HUES48 (cell line): ENCODE results near the gene MAN1A1.

ENCODE experiments used
- H3K27ac ChIP-seq: one replicate; pipeline ENCODE4 v1.7.0; 2013; ENCODE audit warnings: low read depth, low read length, inconsistent platforms
- H3K27me3 ChIP-seq: 2 replicates; pipeline ENCODE4 v1.6.1; 2013; ENCODE audit warnings: mild to moderate bottlenecking, low read length; ENCODE audit not compliant: control insufficient read depth, insufficient read depth
- H3K36me3 ChIP-seq: 2 replicates; pipeline ENCODE4 v1.6.1; 2013; ENCODE audit warnings: low read length; ENCODE audit not compliant: control insufficient read depth, insufficient read depth
- H3K4me1 ChIP-seq: 2 replicates; pipeline ENCODE4 v1.6.1; 2013; ENCODE audit warnings: mild to moderate bottlenecking, low read length; ENCODE audit not compliant: control insufficient read depth, insufficient read depth
- H3K4me3 ChIP-seq: 2 replicates; pipeline ENCODE4 v1.5.1; 2013; ENCODE audit warnings: mild to moderate bottlenecking, low read depth, low read length
- H3K9ac ChIP-seq: 2 replicates; pipeline ENCODE4 v1.6.1; 2013; ENCODE audit warnings: mild to moderate bottlenecking, low read depth, low read length, moderate library complexity
- H3K9me3 ChIP-seq: 2 replicates; pipeline ENCODE4 v1.6.1; 2013; ENCODE audit warnings: low read length; ENCODE audit not compliant: control insufficient read depth, insufficient read depth

Gene MAN1A1

GRCh38 chr6:119231394-119231793, 118.2 kb downstream of the MAN1A1 start:
- H3K4me3 ChIP-seq, result no peak overlapping the region
- no peaks in the 10 kb centered on the region for H3K4me1 ChIP-seq
- H3K9me3 ChIP-seq, result no peaks in the 10 kb centered on the region
- no peaks in the 10 kb centered on the region for H3K27me3 ChIP-seq
- no peaks in the 10 kb centered on the region for H3K36me3 ChIP-seq
- no peak overlapping the region for H3K9ac ChIP-seq
- H3K27ac ChIP-seq, result no peak overlapping the region

DNA sequence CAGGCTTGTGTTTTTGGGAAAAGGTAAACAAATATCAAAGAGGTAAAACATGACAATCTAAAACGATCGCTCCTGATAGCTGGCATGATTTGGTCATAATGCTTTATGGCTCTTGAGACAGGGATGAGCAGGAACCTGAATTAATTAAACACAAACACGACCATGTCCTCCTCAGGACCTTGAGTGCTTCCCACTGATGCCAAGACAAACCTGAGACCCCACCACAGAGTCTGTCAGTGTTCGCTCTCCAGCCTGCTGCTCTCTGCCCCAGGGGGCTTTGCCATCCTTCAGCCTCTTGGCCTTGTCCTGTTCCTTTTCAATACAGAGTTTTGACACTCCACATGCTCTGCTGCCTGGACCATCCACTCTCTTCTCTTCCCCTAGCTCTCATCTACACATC, 119.4 kb downstream of the MAN1A1 start:
- Histone ChIP-seq H3K9me3 (no peaks in the 10 kb centered on the region), H3K27ac (no peak overlapping the region), H3K9ac (no peak overlapping the region), H3K4me3 (no peak overlapping the region), H3K36me3 (no peaks in the 10 kb centered on the region), H3K27me3 (no peaks in the 10 kb centered on the region), H3K4me1 (no peaks in the 10 kb centered on the region)

DNA sequence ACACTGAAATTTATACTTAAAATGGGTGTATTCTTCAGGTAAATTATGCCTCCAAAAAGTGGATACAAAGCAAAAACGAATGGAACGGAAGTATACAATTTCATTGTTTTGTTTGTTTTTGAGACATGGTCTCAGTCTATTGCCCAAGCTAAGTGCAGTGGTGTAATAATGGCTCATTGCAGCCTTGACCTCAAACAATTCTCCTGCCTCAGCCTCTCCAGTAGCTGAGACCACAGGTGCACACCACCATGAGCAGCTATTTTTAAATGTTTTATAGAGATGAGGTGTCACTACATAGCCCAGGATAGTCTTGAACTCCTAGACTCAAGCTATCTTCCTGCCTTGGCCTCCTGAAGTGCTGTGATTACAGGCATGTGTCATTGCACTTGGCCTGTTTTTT, 122.2 kb downstream of the MAN1A1 start:
- Histone ChIP-seq H3K4me1 (no peaks in the 10 kb centered on the region), H3K4me3 (no peak overlapping the region), H3K27me3 (no peaks in the 10 kb centered on the region), H3K36me3 (no peaks in the 10 kb centered on the region), H3K9ac (no peak overlapping the region), H3K9me3 (no peaks in the 10 kb centered on the region), H3K27ac (no peak overlapping the region)

GRCh38 chr6:119226089-119226488, 123.5 kb downstream of the MAN1A1 start:
- Histone ChIP-seq H3K4me1 (no peaks in the 10 kb centered on the region), H3K9ac (no peak overlapping the region), H3K9me3 (no peaks in the 10 kb centered on the region), H3K4me3 (no peak overlapping the region), H3K36me3 (no peaks in the 10 kb centered on the region), H3K27ac (no peak overlapping the region), H3K27me3 (no peaks in the 10 kb centered on the region)

DNA sequence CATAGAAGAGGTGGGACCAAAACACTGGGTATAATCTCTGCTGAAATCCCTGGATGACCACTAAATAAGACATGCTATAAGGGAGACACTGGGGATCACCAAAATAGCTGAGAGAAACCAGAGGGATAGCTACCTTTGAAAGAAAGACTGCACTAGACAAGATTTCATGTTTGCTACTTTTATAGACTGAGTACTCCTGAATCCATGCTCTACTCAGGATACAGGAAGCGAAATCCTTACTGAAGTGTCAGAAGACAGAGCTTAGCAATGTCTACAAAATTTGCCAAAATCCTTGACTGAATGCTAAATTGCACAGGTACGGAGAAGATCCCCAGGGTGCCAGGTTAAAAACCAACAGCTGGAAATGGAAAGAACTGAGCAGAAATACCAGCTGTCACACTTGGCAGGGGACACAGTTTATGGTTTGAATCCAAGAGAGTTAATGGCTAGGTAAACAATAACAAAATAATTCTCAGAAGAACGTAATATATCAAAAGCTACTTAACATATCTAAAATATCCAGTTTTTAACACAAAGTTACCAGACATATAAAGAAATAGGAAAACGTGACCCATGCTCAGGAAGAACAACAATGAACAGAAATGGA, 125.4 kb downstream of the MAN1A1 start:
- no peak overlapping the region for H3K9ac ChIP-seq
- no peaks in the 10 kb centered on the region for H3K4me1 ChIP-seq
- H3K27me3 ChIP-seq, result no peaks in the 10 kb centered on the region
- no peak overlapping the region for H3K27ac ChIP-seq
- no peaks in the 10 kb centered on the region for H3K9me3 ChIP-seq
- H3K4me3 ChIP-seq, result no peak overlapping the region
- no peaks in the 10 kb centered on the region for H3K36me3 ChIP-seq

- H3K9ac ChIP-seq, result no peak overlapping the region
- no peak overlapping the region for H3K27ac ChIP-seq
- no peaks in the 10 kb centered on the region for H3K4me1 ChIP-seq
- H3K9me3 ChIP-seq, result no peaks in the 10 kb centered on the region
- no peak overlapping the region for H3K4me3 ChIP-seq
- no peaks in the 10 kb centered on the region for H3K36me3 ChIP-seq
- no peaks in the 10 kb centered on the region for H3K27me3 ChIP-seq
Observed at GRCh38 chr6:119220452-119220851, 129.1 kb downstream of the MAN1A1 start.

DNA sequence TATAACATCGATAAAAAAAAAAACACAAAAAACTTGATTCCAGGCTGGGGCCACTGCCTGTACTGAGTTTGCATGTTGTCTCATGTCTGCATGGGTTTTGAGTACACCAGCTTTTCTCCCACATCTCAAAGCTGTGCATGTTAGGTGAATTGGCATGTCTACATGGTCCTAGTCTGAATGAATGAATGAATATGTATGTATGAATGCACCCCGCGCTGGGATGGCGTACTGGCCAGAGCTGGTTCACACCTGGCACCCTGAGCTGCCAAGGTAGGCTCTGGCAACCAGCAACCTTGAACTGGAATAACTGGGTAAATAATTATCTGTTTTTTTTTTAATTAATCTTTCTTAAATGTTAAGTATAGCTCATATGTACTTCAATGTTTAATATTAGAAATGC, 131.0 kb downstream of the MAN1A1 start:
- Histone ChIP-seq H3K9me3 (no peaks in the 10 kb centered on the region), H3K4me3 (no peak overlapping the region), H3K27me3 (no peaks in the 10 kb centered on the region), H3K27ac (no peak overlapping the region), H3K36me3 (no peaks in the 10 kb centered on the region), H3K4me1 (no peaks in the 10 kb centered on the region), H3K9ac (no peak overlapping the region)

DNA sequence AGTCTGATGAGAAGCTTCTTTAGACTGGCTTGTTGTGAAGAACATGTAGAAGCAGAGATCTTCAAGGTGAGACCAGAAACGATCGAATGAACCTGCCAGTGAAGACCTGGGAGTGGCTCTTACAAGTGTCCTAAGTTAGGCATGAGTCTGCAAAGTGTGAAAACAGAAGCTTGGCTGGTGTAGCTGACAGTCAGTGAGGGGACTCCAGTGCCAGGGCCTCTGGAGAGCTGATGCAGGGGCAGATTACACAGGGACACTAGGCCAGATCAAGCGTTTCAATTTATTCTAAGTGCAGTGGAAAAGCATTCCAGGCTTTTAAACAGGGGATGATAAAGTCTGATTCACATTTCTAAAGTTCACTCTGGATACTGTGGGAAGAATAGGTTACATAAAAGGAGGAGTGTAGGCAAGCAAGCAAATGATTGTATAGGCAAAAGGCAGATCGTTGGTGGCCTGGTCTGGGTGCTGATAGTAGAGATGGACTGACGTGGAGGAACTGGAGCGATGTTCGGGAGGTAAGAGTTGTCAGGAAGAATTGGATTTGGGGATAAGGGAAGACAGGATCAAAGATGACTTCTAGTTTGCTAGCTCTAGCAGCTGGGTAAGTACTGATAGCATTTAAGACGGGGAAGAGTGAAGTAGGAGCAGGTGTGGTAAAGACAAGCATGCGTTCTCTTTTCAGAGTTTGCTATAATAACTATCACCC, 133.5 kb downstream of the MAN1A1 start:
- Histone ChIP-seq H3K27ac (no peak overlapping the region), H3K9me3 (no peaks in the 10 kb centered on the region), H3K4me1 (no peaks in the 10 kb centered on the region), H3K36me3 (no peaks in the 10 kb centered on the region), H3K9ac (no peak overlapping the region), H3K4me3 (no peak overlapping the region), H3K27me3 (no peaks in the 10 kb centered on the region)

- Histone ChIP-seq H3K27me3 (no peaks in the 10 kb centered on the region), H3K4me1 (no peaks in the 10 kb centered on the region), H3K4me3 (no peak overlapping the region), H3K9me3 (no peaks in the 10 kb centered on the region), H3K36me3 (no peaks in the 10 kb centered on the region), H3K9ac (no peak overlapping the region), H3K27ac (no peak overlapping the region)
Observed at GRCh38 chr6:119215309-119215708, 134.3 kb downstream of the MAN1A1 start.

DNA sequence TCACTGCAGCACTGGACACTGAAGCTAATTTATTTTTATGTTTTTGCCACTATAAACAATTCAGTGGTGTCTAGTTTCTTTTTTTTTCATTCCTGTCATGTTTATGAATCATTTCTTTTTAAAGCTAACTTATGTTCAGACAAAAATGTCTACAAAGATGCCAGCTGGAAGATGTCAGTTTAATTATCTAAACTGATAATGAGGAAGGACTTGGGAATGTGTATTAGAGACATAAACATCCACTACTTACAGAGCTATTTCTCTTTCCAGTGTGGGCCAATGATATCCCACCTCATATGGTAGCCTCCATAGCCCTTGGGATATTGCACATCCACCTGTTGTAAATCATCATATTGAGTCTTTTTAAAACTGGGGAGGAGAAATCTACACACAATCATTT, 139.0 kb downstream of the MAN1A1 start:
- no peaks in the 10 kb centered on the region for H3K27me3 ChIP-seq
- no peaks in the 10 kb centered on the region for H3K36me3 ChIP-seq
- no peak overlapping the region for H3K4me3 ChIP-seq
- no peak overlapping the region for H3K9ac ChIP-seq
- no peaks in the 10 kb centered on the region for H3K4me1 ChIP-seq
- no peaks in the 10 kb centered on the region for H3K9me3 ChIP-seq
- no peak overlapping the region for H3K27ac ChIP-seq

DNA sequence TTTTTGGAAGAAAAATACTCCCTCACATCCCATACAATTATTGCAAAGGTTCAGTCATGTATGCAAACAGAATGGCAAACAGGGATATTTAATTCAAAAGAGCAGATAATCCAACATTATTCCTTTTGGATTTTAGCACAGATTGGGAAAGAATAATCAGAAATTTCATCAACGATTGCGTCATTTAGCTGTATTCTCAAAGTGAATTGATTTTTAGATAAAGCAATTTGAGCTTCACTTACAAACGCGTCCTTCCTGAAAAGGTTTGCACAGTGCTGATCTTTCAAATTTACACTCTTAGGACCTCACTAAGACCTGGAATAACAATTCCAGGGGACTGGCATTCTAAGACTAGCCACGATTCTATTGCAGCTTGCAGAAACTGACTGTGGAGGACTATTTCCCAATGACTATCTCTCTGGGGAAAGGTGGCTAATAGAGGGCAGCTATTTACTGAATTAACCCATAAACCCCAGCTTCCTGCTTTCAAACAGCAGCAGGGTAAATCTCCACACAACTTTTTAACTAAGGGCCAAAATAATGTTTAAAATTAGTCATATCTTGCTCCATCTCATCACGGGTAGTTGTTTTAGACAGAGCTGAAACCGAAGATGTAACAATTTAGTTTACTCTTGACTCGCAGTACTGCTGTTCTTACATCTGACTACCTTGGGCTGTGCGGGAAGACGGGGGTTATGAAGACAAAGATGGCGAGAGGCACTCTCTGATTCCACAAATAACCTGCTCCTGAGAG, 139.9 kb downstream of the MAN1A1 start:
- Histone ChIP-seq H3K36me3 (no peaks in the 10 kb centered on the region), H3K9ac (no peak overlapping the region), H3K4me3 (no peak overlapping the region), H3K27me3 (no peaks in the 10 kb centered on the region), H3K27ac (no peak overlapping the region), H3K9me3 (no peaks in the 10 kb centered on the region), H3K4me1 (no peaks in the 10 kb centered on the region)
